Stimulated activated CD8-positive, alpha-beta memory T cell treated with anti-CD3 and anti-CD28 coated beads, Interleukin-15, amount 100 ng/mL, for 1 hour (primary cell): ENCODE data around the gene MARCHF5.

Experiments
- DNase-seq: peaks from one replicate; pipeline ENCODE4 v3.0.0-alpha.2; 2020; ENCODE audit warnings: low read depth

The MARCHF5 gene, protein sequence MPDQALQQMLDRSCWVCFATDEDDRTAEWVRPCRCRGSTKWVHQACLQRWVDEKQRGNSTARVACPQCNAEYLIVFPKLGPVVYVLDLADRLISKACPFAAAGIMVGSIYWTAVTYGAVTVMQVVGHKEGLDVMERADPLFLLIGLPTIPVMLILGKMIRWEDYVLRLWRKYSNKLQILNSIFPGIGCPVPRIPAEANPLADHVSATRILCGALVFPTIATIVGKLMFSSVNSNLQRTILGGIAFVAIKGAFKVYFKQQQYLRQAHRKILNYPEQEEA

GRCh38 chr10:92290837-92291615 lies at the start of gene MARCHF5, which contains the start of gene CPEB3:
TSS of gene MARCHF5 (plus strand) at chr10:92291167. CDS start at chr10:92291495, 328 bp downstream.
TSS of gene CPEB3 (minus strand) at chr10:92291078. CDS start at chr10:92240350, 50,728 bp downstream.
- peak; percentile 73 for DNase-seq

GRCh38 chr10:92241501-92241900 lies 49.5 kb upstream of the MARCHF5 start:
- no peak for DNase-seq

- DNase-seq: no peak
These were observed 48.6 kb upstream of the MARCHF5 start for GRCh38 chr10:92242380-92242779.

DNA sequence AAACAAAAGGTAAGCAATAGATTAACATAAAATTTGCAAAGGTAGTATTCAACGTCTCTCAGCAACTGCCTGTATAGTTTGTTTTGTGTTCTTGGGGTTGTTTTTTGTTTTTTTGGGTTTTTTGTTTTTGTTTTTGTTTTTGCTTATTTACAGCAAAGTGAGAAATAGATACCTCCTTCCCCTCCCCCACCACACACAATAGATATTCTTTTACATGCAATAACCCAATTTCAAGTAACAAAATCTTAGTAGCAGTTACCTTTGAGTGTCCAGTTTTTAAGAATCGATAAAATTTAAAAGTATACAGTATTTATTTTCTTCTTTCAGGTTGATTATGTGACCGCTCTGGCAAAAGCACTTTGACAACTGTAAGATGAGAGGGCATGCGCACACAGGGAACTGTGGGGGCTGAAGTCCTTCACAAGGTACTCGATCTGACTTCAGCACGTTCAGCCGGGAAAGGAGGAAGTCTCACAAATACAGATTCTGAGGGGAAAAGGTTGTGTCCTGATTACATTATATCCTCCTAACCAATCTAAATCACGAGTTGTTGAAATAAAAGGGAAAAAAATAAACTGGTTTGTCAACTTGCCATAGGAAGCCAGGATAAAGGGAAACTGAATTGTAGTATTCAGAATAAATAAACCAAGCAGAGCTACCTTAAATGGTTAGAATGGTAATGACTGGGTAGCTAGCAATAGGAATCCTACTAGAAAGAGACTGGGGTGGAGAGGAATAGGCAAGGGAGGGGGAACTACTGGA lies 47.9 kb upstream of the MARCHF5 start:
- peak; percentile 11 for DNase-seq

GRCh38 chr10:92244796-92245195 lies 46.2 kb upstream of the MARCHF5 start:
- DNase-seq: no peak

DNA sequence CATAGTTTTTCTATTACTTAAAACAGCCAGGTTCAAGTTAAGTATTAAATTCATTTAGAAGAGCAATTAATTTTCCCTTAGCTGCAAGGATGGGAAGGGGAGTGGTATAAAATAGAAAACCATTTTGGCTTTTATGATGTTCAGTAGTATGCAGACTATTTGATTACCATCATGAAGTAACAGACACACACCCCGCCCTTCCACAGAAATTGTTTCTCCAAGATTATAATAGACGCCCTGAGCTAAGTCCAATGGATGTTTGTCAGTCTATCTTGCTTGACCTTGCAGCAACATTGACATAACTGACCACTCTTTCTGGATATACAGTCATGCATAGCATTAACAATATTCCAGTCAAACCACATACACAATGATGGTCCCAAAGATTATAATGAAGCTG lies 42.4 kb upstream of the MARCHF5 start:
- no peak for DNase-seq

GRCh38 chr10:92263396-92263795 lies 27.6 kb upstream of the MARCHF5 start:
- no peak for DNase-seq

DNA sequence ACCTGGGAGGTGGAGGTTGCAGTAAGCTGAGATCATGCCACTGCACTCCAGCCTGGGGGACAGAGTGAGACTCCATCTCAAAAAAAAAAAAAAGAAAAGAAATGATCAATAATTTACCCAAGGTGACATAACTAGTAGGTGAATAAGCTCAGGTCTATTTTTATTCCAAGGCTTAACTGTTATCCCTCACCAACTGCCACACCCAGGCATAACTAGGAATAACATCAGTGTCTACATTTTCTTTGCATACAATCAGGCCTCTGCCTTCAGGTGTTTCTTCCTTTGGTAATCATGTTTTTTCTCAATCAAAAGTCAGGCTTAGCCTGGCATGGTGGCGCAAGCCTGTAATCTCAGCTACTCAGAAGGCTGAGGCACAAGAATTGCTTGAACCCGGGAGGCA lies 26.7 kb upstream of the MARCHF5 start:
- no peak for DNase-seq

GRCh38 chr10:92265687-92266258 lies 25.2 kb upstream of the MARCHF5 start:
- DNase-seq: no peak

GRCh38 chr10:92267343-92267742 lies 23.6 kb upstream of the MARCHF5 start:
- no peak for DNase-seq

DNA sequence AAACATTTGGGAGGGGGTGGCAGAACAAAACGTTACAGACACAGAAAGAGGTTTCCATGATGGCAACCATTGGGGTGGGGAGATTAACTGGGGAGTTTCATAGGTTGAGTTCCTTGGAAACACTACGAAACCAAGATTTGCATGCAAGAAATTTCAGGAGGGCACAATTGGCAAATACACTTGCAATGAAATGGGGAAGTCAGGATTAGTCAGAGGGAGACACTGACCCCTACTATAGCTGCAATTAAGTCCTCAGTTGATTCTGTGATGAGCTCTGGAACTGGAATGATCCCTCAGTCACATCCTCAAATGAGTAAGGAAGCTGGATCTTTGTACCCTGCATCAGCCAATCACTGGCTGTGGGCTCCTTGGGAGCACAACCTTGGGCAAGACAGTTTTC lies 22.2 kb upstream of the MARCHF5 start:
- no peak for DNase-seq

GRCh38 chr10:92274071-92274470 lies 16.9 kb upstream of the MARCHF5 start:
- no peak for DNase-seq

- DNase-seq: no peak
These were observed 11.8 kb upstream of the MARCHF5 start for GRCh38 chr10:92278996-92279696.

DNA sequence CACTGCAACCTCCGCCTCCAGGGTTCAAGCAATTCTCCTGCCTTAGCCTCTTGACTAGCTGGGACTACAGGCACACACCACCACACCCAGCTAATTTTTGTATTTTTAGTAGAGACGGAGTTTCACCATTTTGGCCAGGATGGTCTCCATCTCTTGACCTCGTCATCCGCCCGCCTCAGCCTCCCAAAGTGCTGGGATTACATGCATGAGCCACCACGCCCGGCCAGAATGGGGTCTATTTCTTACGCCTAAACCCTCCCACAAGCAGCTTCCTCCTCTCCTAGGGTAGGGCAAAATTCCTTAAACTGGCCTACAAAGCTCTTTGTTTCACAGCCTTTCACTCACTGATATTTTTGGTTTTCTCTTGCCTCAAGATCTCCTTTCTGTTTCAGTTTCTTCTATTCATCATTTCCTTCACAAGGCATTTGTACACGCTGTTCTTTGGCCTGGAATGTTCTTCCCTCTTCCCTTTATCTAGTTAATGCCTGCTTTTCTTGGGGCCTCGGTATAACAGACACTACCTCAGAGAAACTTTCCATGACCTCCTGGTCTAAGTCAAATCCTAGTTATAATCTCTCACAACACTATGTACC lies 6.8 kb upstream of the MARCHF5 start:
- no peak for DNase-seq

DNA sequence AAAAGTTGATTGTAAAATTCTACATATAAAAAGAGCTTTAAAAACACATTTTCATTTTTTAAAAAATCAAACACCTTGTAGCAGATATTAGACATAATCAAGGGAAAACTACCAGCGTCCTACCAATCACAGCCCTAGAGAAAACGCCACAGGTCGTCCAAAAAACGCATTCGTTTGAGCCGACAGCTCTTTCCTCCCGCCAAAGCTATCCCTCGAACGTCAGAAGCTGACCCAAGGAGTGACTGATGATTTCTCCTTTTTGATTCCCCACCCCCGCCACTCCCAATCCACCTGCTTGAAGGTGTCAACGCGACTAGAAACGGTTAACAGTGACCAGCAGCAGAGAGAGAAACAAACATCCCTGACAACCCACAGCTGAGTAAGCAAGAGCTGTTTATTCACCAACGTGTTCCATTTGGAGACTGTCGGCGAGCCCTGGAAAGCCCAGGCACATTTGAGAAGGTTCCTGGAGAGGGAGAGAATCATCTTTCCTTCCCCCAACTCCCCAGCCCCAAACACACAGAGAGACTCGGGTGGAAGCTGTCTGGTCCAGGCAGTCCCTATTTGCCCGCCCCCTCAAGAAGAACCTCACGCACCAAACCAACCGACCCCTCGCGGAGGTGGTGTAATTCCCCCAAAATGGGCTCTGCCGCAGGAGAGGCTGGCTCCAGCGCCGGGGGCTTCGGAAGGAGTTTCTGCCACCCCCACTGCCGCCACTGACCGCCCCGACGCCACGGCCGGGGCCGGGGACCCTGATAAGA lies 711 bp upstream of the MARCHF5 start:
- DNase-seq: no peak

GRCh38 chr10:92291616-92291865 lies 574 bp downstream of the MARCHF5 start:
- DNase-seq: no peak

- DNase-seq: no peak
These were observed 1.2 kb downstream of the MARCHF5 start for GRCh38 chr10:92291921-92292845.

DNA sequence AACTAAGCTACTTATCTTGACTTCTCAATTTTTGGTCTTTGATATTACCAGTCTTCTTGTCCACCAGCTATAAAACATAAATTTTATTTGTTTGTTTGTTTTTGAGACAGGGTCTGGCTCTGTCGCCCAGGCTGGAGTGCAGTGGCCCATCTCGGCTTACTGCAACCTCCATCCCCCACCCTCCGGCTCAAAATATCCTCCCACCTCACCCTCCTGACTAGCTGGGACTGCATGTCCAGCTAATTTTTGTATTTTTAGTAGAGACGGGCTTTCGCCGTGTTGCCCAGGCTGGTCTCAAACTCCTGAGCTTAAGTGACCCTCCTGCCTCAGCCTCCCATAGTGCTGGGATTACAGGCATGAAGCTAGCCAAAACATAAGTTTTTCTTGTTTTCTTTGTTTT lies 7.5 kb downstream of the MARCHF5 start:
- no peak for DNase-seq

DNA sequence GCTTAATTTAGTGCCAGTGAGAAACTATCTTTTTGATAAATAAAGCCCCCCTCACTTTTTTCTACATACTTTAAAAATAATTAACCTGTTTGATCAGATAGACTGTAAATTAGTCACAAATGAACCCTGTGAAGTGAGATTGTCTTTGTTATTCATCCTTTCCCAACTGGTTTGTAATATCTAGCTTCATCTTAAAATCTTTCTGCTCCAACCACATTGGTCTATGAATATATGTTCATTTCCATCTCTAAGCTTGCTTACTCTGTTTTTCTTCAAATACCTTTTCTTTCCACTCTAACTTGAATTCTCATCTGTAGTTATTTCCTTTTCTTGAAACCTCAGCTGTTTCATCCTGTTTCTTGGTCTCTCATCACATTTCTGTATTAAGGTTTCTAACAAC lies 12.1 kb downstream of the MARCHF5 start:
- DNase-seq: no peak

DNA sequence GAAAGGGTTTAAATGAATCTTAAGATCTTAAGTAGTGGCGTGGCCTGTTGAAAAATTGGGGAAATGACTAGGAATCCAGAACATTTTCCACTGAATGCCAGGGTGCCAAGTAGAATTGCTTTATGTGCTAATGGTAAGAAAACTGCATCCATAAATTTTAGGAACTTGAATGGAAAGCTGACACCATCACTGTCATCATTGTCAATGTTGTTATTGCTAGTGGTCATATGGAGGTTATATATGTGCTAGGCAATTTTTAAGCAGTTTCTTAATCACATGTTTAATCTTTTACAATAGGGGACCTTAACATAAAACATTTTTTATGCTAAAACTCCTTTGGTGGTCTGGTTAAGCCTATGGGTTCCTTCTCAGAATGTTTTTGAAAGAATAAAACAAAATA lies 13.1 kb downstream of the MARCHF5 start:
- DNase-seq: no peak
